ENCODE measurements around the gene PRR14.

PRR14 gene

GRCh38 chr16:30698139-30698815 is 47.5 kb downstream of the PRR14 start (continued):
- TF ChIP-seq ZFHX2 (tag by site-specific recombination; conservative IDR thresholded peaks at IDR 0.05) (no peak; the same call in 1 of the 2 replicates), ZNF433 (tag by site-specific recombination; IDR thresholded peaks at IDR 0.05; ENCODE audit: low read depth) (no peak), ZNF530 (tag by site-specific recombination; IDR thresholded peaks at IDR 0.05; ENCODE audit: low read depth) (no peak), ZNF561 (tag by site-specific recombination; IDR thresholded peaks at IDR 0.05; ENCODE audit: borderline replicate concordance) (peak; percentile 49; the same call in 1 of the 2 replicates), REPIN1 (tag by site-specific recombination; IDR thresholded peaks at IDR 0.05; ENCODE audit: low read depth) (peak; percentile 84), ZNF169 (tag by site-specific recombination; IDR thresholded peaks at IDR 0.05) (0 out of 2 replicates have a peak, but pooled peaks have one; percentile 57), ZNF600 (tag by site-specific recombination; IDR thresholded peaks at IDR 0.05) (peak; percentile 78; the same call in 1 of the 2 replicates), FEZF1 (tag by site-specific recombination; IDR thresholded peaks at IDR 0.05) (peak; percentile 28; the same call in 1 of the 2 replicates), ZEB2 (tag by site-specific recombination; IDR thresholded peaks at IDR 0.05) (peak; percentile 100), ZNF792 (tag by site-specific recombination; IDR thresholded peaks at IDR 0.05) (peak; percentile 88; the same call in 1 of the 2 replicates), ZNF350 (tag by site-specific recombination; IDR thresholded peaks at IDR 0.05) (no peak), HIC1 (tag by site-specific recombination; IDR thresholded peaks at IDR 0.05) (no peak; the same call in 1 of the 2 replicates), ZNF223 (tag by site-specific recombination; IDR thresholded peaks at IDR 0.05) (no peak; the same call in 1 of the 2 replicates), ZBTB10 (tag by site-specific recombination; IDR thresholded peaks at IDR 0.05) (no peak; the same call in 1 of the 2 replicates), PRDM2 (tag by site-specific recombination; IDR thresholded peaks at IDR 0.05; ENCODE audit: borderline replicate concordance) (no peak), ZNF426 (tag by site-specific recombination; IDR thresholded peaks at IDR 0.05) (no peak), ZSCAN16 (tag by site-specific recombination; IDR thresholded peaks at IDR 0.05) (peak; percentile 66; the same call in 1 of the 2 replicates), PRDM1 (tag by site-specific recombination; IDR thresholded peaks at IDR 0.05) (no peak), ZNF785 (tag by site-specific recombination; IDR thresholded peaks at IDR 0.05) (peak; percentile 79; the same call in 1 of the 2 replicates), MZF1 (tag by site-specific recombination; IDR thresholded peaks at IDR 0.05; ENCODE audit: borderline replicate concordance) (0 out of 2 replicates have a peak, but pooled peaks have one; percentile 23), ZNF211 (tag by site-specific recombination; IDR thresholded peaks at IDR 0.05; ENCODE audit: low read depth) (no peak), ZNF140 (tag by site-specific recombination; IDR thresholded peaks at IDR 0.05) (no peak)
- TF ChIP-seq, protein P1, sequence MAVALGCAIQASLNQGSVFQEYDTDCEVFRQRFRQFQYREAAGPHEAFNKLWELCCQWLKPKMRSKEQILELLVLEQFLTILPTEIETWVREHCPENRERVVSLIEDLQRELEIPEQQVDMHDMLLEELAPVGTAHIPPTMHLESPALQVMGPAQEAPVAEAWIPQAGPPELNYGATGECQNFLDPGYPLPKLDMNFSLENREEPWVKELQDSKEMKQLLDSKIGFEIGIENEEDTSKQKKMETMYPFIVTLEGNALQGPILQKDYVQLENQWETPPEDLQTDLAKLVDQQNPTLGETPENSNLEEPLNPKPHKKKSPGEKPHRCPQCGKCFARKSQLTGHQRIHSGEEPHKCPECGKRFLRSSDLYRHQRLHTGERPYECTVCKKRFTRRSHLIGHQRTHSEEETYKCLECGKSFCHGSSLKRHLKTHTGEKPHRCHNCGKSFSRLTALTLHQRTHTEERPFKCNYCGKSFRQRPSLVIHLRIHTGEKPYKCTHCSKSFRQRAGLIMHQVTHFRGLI (tag by site-specific recombination; IDR thresholded peaks at IDR 0.05): peak; percentile 55
- TF ChIP-seq, protein P2, sequence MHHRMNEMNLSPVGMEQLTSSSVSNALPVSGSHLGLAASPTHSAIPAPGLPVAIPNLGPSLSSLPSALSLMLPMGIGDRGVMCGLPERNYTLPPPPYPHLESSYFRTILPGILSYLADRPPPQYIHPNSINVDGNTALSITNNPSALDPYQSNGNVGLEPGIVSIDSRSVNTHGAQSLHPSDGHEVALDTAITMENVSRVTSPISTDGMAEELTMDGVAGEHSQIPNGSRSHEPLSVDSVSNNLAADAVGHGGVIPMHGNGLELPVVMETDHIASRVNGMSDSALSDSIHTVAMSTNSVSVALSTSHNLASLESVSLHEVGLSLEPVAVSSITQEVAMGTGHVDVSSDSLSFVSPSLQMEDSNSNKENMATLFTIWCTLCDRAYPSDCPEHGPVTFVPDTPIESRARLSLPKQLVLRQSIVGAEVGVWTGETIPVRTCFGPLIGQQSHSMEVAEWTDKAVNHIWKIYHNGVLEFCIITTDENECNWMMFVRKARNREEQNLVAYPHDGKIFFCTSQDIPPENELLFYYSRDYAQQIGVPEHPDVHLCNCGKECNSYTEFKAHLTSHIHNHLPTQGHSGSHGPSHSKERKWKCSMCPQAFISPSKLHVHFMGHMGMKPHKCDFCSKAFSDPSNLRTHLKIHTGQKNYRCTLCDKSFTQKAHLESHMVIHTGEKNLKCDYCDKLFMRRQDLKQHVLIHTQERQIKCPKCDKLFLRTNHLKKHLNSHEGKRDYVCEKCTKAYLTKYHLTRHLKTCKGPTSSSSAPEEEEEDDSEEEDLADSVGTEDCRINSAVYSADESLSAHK (tag by site-specific recombination; IDR thresholded peaks at IDR 0.05): peak; percentile 88
